NOMO-1 treated with dmso at 0.1 percent for 144 hours (cell line): ENCODE data around the gene FBLN7.

ENCODE experiments used
- DNase-seq: peaks from one replicate; lab custom pipeline; 2025; ENCODE audit not compliant: unreplicated experiment; lab: John Stamatoyannopoulos, UW

Gene FBLN7

GRCh38 chr2:112156152-112156986 is 18.2 kb downstream of the FBLN7 start:
- DNase-seq = no peak

- DNase-seq = no peak
These were observed 19.3 kb downstream of the FBLN7 start for GRCh38 chr2:112157472-112157871.

DNA sequence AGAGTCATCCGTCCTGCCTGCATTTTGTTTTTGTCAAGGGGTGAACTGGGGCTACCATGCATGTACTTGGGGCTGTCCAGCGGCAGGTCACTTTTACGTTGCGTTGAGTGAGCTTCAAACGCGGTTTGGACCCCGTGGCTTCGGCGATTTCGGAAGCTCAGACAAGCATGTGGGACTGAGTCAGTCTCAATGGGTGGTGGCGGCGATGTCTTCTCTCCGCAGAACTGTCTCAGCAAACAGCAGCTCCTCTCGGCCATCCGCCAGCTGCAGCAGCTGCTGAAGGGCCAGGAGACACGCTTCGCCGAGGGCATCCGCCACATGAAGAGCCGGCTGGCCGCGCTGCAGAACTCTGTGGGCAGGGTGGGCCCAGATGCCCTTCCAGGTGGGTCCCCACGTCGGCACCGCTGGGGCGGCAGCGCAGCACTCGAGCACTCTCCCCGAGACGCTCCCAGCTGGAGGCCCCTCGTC is 21.3 kb downstream of the FBLN7 start:
- DNase-seq = no peak

- no peak for DNase-seq
These were observed 22.4 kb downstream of the FBLN7 start for GRCh38 chr2:112160283-112161250.

DNA sequence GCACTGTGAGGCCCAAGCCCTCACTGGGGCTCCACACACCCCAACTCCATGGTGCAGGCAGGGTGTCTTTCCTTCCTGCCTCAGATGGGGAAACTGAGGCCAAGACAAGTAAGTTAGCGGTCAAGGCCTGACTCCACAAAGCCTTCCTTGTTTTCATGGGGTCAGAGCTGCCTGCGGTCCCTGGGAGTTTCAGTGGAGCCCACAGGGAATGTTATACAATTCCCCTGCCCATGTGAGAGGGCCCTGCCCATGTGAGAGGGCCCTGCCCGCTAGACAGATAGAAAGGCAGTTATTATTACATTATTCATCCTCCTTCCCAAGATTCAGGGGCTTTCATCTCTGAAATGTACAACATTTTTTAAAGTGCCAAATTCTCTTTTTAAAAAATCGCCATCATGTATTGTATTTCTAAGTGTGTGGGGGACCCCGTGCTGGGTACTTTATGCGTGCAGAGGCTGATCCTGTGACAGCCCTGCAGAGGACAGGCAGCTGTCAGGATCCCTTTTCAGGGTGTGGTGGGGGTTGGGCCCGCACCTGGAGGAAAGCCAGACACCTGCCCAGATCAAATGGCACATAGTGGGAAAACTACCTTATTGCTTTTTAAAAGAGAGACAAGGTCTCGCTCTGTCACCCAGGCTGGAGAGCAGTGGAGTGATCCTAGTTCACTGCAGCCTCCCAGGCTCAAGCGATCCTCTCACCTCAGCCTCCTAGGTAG is 23.4 kb downstream of the FBLN7 start:
- no peak for DNase-seq

DNA sequence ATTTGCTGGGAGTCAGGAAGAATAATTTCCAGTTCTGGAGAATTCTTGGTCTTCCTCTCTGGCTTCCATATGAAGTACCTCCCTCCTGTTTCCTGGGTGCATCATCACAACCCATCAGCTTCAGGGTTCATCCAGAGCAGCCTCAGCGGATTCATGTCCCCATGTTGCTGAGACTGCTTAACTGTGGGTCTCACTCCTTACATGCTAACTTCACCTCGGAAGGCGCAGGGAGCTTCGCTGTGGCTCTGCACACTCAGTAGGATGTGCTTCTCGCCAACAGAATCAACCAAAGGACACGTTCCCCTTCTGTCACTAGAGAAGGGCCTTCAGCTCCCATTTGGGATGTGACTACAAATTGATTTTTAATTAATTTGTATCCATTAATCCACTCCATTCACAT is 24.2 kb downstream of the FBLN7 start:
- DNase-seq = no peak

- no peak for DNase-seq
These were observed 24.8 kb downstream of the FBLN7 start for GRCh38 chr2:112162956-112163355.

GRCh38 chr2:112163541-112163981 is 25.4 kb downstream of the FBLN7 start:
- DNase-seq = no peak

DNA sequence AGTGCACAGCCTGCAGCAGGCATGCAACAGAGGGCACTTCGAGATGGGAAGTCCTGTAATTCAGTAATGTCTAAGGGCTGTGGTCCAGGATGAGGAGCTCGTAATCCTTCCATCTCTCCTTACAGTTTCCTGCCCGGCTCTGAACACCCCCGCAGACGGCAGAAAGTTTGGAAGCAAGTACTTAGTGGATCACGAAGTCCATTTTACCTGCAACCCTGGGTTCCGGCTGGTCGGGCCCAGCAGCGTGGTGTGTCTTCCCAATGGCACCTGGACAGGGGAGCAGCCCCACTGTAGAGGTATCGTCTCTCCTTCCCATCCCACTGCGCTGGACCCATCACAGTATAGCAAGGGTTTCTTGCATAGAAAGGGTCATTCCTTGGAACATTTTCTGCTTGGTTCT is 26.7 kb downstream of the FBLN7 start:
- DNase-seq = no peak

GRCh38 chr2:112165296-112165695 is 27.1 kb downstream of the FBLN7 start:
- DNase-seq = no peak

GRCh38 chr2:112166806-112167499 is 28.8 kb downstream of the FBLN7 start:
- DNase-seq = no peak

DNA sequence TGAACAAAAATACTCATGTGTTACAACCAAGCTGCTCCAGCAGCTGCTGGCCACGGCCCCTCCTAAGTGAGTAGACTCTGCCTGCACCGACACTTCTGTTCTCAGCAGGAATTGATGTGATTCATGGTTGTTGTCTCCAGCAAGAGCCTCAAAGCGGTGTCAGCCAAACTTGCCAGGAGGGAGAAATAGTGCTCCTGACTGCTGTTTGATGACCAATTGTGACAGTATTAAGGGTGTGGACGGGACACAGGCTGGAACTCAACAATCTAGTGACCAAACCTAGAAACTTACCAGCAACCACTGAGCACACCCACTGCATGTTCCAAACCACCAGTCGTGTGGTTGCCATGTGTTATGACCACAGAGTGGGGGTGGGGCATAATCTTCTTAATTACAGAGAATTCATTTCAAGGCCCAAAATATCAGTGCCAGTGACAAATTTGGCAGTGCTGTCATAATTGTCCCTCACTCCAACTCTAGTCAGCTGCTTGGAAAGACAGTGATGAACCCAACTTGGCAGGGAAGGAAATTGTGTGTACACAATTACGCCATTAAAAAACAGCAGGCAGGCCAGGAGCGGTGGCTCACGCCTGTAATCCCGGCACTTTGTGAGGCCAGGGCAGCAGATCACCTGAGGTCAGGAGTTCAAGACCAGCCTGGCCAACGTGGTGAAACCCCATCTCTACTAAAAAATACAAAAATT is 30.4 kb downstream of the FBLN7 start:
- DNase-seq = no peak

DNA sequence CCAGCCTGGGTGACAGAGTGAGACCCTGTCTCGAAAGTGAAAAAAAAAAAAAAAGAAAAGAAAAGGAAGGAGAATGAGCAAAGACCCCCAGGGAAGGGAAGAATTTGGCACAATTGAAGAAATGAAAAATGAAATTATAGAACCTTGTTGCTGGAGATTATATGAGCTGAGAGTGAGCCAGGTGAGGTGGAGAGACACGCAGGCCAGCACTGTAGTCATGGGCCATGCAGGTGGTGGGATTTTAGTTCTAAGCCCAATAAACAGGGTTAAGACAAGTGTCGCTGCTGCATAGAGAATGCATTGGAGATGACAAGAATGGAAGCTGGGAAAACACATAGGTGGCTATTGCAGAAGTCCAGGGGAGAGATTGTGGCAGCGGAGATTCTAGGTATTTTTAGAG is 32.3 kb downstream of the FBLN7 start:
- no peak for DNase-seq

DNA sequence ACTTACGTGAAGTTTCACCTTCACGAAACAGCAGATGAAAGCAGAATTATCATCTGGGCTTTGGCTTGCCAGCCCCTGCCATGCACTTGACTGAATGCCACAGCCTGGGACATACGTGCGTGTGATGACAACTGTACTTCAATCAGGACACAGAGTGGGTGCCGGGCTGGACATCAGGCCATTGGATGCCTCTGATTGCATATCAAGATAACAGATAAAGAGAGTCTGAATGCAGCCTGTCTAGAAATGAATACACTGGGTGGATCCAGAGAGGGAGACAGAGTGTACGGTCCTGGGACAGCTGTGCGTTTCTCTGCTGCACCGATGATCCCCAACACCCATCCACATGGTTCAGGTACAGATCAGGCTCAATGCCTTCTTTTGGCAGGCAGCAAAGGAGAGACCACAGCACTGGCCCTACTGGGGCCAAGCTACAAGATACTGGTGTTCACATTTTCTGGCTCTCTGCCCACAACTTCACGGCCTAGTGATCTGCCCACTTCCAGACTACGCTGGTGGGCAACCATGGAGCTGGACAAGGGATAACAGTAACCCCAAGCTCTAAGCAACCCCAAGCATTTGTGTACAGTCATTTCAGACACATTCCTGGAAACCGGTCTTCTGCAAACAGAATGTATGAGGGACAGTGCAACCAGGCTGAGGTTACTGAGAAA is 35.6 kb downstream of the FBLN7 start:
- no peak for DNase-seq

DNA sequence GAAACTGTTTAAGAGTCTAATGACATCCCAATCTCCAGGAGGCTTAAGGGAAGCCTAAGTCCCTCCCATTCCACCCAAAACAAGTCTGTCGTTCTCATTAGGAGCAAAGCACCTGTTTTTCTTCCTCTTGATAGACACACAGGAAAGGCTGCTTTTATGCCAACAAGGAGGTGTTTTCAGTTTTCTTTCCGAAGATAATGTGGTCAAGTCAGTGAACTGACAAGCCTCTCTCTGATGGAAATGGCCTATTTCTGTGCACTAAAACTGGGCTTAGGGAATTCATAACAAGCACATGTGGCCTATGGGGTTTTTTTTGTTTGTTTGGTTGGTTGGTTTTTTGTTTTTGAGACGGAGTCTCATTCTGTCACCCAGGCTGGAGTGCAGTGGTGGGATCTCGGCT is 36.2 kb downstream of the FBLN7 start:
- DNase-seq = no peak

DNA sequence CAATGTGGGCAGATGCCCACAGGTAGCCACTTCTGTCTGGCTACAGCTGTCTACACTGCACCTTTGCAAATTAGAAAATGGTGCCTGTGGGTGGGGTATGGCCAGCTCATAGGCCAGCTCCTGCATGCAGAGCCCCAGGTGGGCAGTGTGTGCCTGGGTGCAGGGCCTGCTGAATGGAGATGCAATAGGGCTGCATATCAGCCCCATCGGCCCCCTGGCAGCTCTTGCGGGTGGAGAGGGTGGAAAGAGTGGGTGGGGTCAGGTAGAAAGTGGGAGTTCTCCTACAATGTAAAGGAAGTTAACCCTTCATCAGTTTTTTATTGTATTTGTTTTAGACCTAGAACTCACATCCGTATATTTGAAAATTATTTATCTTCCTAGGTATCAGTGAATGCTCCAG is 37.1 kb downstream of the FBLN7 start:
- DNase-seq = no peak

GRCh38 chr2:112175958-112176573 is 37.9 kb downstream of the FBLN7 start:
- DNase-seq = no peak

DNA sequence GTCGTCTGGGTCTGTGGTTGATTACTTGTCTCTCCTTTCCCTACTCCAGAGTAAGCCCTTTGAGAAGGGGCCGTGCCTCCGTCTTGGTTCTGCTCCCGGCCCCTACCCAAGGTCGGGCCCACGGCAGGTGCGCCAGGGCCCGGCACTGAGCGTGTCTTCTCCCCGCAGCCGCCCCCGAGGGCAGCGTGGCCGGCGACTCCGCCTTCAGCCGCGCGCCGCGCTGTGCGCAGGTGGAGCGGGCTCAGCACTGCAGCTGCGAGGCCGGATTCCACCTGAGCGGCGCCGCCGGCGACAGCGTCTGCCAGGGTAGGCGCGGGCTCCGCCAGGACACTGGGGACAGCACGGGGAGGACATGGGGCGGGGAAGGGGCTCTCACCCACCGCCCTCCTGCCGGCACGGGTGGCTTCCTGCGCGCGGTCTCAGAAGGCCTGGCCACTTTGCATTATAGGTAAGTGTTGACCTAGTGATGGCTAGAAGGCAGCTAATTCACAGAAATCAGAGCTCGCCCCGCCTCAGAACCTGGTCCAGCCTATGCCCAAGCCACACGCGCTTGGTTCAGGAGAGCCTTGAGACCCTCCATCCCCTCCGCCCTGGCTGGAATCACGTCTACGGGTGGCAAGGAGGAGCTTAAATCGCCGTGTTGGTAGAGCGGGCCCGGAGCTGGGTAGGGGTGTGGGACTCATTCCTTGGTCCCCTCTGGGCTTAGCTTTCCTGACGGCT is 43.5 kb downstream of the FBLN7 start:
- no peak for DNase-seq
